Left ventricle myocardium superior (tissue), 1 donor: ENCODE measurements around the gene RNF121. TPM values are rescaled to one million over a fixed set of nuclear protein-coding genes. Genes with fewer than 3 reads are reported as not detected.

ENCODE experiments used
- ATAC-seq: fragments of 200-7000 bp; cut with Tn5 transposase; one replicate; pipeline ENCODE4 v1.9.1; 2020; ENCODE audit warnings: mild to moderate bottlenecking, moderate library complexity
- DNase-seq: peaks from one replicate; pipeline ENCODE4 v3.0.0-alpha.2; 2020
- intact Hi-C: fragments of 100-400 bp; cut with micrococcal nuclease; formaldehyde crosslinking; loops from one replicate; pipeline ENCODE4 v1.11.0; 2022
- total RNA-seq: library from RNA; stranded (reverse); fragmentation: NEBNext Ultra II Directional; extraction: Animal tissue kit (Norgen Biotek cat#: 25700); gene quantifications from one replicate; pipeline ENCODE4 v1.2.1, GENCODE V29; 2021
- donor health status: DM: no; HTN: yes; CAD: no; lungs with severe emphysema.

The RNF121 gene
- total RNA-seq, 1 donor from 2014 or later, result 21.1 TPM

GRCh38 chr11:72014761-72015320, 86.0 kb downstream of the RNF121 start:
- intact Hi-C loops, result no loop called here
- DNase-seq, result no peak

GRCh38 chr11:72015511-72016061, 86.7 kb downstream of the RNF121 start:
- ATAC-seq (no peak), DNase-seq (no peak)
- intact Hi-C loops, result no loop called here

More at GRCh38 chr11:72014761-72015320, 86.0 kb downstream of the RNF121 start:
- ATAC-seq, result no peak

- intact Hi-C loops, result no loop called here
- DNase-seq (no peak), ATAC-seq (no peak)
Observed at GRCh38 chr11:72018171-72018570, 89.3 kb downstream of the RNF121 start.

- ATAC-seq (no peak), DNase-seq (no peak)
- intact Hi-C loops, result loop anchor here (5.0 kb wide), 1 partner anchor 119 kb away; no protein-coding TSS in a partner anchor
Observed at GRCh38 chr11:72023335-72023734, 94.5 kb downstream of the RNF121 start.

GRCh38 chr11:72024069-72024754, 95.4 kb downstream of the RNF121 start:
- ATAC-seq (no peak), DNase-seq (no peak)
- intact Hi-C loops, result loop anchor here (2.0 to 5.0 kb wide), 2 partner anchors 67 to 118 kb away; no protein-coding TSS in a partner anchor

GRCh38 chr11:72026090-72026489, 97.2 kb downstream of the RNF121 start:
- intact Hi-C loops, result no loop called here
- DNase-seq (no peak), ATAC-seq (no peak)

GRCh38 chr11:72030472-72031045, 101.7 kb downstream of the RNF121 start:
- ATAC-seq, result no peak
- intact Hi-C loops, result no loop called here
- DNase-seq, result no peak

GRCh38 chr11:72036687-72037086, 107.8 kb downstream of the RNF121 start:
- intact Hi-C loops, result no loop called here
- DNase-seq (no peak), ATAC-seq (no peak)

GRCh38 chr11:72037554-72038311, 108.9 kb downstream of the RNF121 start:
- ATAC-seq, result no peak
- DNase-seq, result peak; percentile 59
- intact Hi-C loops, result no loop called here

- ATAC-seq, result peak; percentile 59
- intact Hi-C loops, result no loop called here
Observed at GRCh38 chr11:72038491-72038890, 109.6 kb downstream of the RNF121 start.

GRCh38 chr11:72039031-72039855, 110.4 kb downstream of the RNF121 start:
- intact Hi-C loops, result no loop called here
- peak; percentile 40 for DNase-seq
- ATAC-seq, result no peak

More at GRCh38 chr11:72038491-72038890, 109.6 kb downstream of the RNF121 start:
- DNase-seq, result peak; percentile 74

GRCh38 chr11:72039856-72040401, 111.1 kb downstream of the RNF121 start:
- intact Hi-C loops, result loop anchor here (5.0 kb wide), 1 partner anchor 42 kb away; the partner anchor contains the start of genes LRRC51 and NUMA1
- ATAC-seq, result no peak

GRCh38 chr11:72040491-72041363, 111.9 kb downstream of the RNF121 start:
- peak; percentile 81 for ATAC-seq
- peak; percentile 98 for DNase-seq
- intact Hi-C loops, result loop anchor here (5.0 kb wide), 1 partner anchor 42 kb away; the partner anchor contains the start of genes LRRC51 and NUMA1

More at GRCh38 chr11:72039856-72040401, 111.1 kb downstream of the RNF121 start:
- no peak for DNase-seq

- peak; percentile 77 for ATAC-seq
Observed at GRCh38 chr11:72041364-72042063, 112.7 kb downstream of the RNF121 start.

GRCh38 chr11:72042064-72042745, 113.4 kb downstream of the RNF121 start:
- DNase-seq (no peak), ATAC-seq (no peak)
- intact Hi-C loops, result loop anchor here (5.0 kb wide), 1 partner anchor 40 kb away; the partner anchor contains the start of genes LRRC51 and NUMA1

More at GRCh38 chr11:72041364-72042063, 112.7 kb downstream of the RNF121 start:
- intact Hi-C loops, result loop anchor here (5.0 kb wide), 1 partner anchor 41 kb away; the partner anchor contains the start of genes LRRC51 and NUMA1
- peak; percentile 88 for DNase-seq

- intact Hi-C loops, result no loop called here
- no peak for DNase-seq
- ATAC-seq, result no peak
Observed at GRCh38 chr11:72045849-72046248, 117.0 kb downstream of the RNF121 start.
